Measurements from ENCODE around the gene PTPN7. TPM values are rescaled to one million over a fixed set of nuclear protein-coding genes. Genes with fewer than 3 reads are reported as not detected.

PTPN7 gene
- total and polyA plus RNA-seq, 2 of the 13 experiments (the other 11 are each of a cell fraction or from before 2014, with no cell fraction given), result not detected

DNA sequence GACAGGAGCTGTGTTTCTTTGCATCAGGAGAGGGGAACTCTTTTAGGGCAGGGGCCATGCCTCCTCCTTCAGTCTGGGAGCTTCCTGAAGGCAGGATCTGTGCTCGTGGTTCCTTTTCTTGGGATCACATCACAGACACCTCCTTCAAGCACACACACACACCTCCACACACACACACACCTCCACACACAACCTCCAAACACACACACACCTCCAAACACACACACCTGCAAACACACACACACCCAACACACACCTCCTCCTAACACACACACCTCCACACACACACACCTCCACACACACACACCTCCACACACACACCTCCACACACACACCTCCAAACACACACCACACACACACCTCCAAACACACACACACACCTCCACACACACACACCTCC is 43.7 kb upstream of the PTPN7 start:
- Histone ChIP-seq H3K4me3 (replicated peaks in 1 of 3; ENCODE audit: insufficient read depth in 1 of 3, low read depth in 2 of 3, low read length in 3 of 3) (no peak overlapping the region), H3K4me1 (ENCODE audit: insufficient read depth, low read length) (no peaks in the 10 kb centered on the region), H2AFZ (ENCODE audit: low read length) (no peak overlapping the region), H3K36me3 (replicated peaks in 1 of 2; ENCODE audit: control insufficient read depth in 1 of 2, insufficient read depth in 2 of 2, low read length in 2 of 2) (no peaks in the 10 kb centered on the region), H3K79me2 (ENCODE audit: insufficient read depth, low read length) (no peaks in the 10 kb centered on the region), H3K27ac (ENCODE audit: extremely low read length, insufficient read depth, low read length) (no peak overlapping the region), H3K9me3 (ENCODE audit: low read length) (no peaks in the 10 kb centered on the region), H4K20me1 (ENCODE audit: insufficient read depth, low read length) (no peaks in the 10 kb centered on the region), H3K9ac (ENCODE audit: insufficient read depth, low read depth, low read length) (no peak overlapping the region), H3K4me2 (ENCODE audit: low read depth, low read length) (no peak overlapping the region), H3K27me3 (ENCODE audit: control insufficient read depth in 1 of 2, insufficient read depth in 2 of 2, low read length in 2 of 2) (peaks cover 2 to 11% of the 10 kb centered on the region in 2 experiments; a peak in 3 of 5 replicates)
- no peak for FAIRE-seq
- in situ Hi-C loops (cut with HindIII; ENCODE audit: extremely low pct_ligation_motif_present, low pct_unique_long_range_greater_than_20kb) (no loop called here), intact Hi-C loops (cut with micrococcal nuclease; ENCODE audit: unreplicated experiment) (no loop called here)
- no peak for ATAC-seq
- ChIA-PET POLR2A (no interaction called here), CTCF (ENCODE audit: low intra/inter-chr PET ratio, low total read pairs) (no interaction called here)
- DNase-seq (ENCODE audit: low spot score), result no peak
- no TSS peak for BruUV-seq (replicated peaks)
- 0% methylated on average over 1 of the region's 1 CpG for WGBS (ENCODE audit: low lambda C conversion rate)
- TF ChIP-seq ZNF260 (CRISPR knock-in tag; IDR thresholded peaks at IDR 0.05; ENCODE audit: borderline replicate concordance, low read depth), result no peak
- TF ChIP-seq, protein P1, sequence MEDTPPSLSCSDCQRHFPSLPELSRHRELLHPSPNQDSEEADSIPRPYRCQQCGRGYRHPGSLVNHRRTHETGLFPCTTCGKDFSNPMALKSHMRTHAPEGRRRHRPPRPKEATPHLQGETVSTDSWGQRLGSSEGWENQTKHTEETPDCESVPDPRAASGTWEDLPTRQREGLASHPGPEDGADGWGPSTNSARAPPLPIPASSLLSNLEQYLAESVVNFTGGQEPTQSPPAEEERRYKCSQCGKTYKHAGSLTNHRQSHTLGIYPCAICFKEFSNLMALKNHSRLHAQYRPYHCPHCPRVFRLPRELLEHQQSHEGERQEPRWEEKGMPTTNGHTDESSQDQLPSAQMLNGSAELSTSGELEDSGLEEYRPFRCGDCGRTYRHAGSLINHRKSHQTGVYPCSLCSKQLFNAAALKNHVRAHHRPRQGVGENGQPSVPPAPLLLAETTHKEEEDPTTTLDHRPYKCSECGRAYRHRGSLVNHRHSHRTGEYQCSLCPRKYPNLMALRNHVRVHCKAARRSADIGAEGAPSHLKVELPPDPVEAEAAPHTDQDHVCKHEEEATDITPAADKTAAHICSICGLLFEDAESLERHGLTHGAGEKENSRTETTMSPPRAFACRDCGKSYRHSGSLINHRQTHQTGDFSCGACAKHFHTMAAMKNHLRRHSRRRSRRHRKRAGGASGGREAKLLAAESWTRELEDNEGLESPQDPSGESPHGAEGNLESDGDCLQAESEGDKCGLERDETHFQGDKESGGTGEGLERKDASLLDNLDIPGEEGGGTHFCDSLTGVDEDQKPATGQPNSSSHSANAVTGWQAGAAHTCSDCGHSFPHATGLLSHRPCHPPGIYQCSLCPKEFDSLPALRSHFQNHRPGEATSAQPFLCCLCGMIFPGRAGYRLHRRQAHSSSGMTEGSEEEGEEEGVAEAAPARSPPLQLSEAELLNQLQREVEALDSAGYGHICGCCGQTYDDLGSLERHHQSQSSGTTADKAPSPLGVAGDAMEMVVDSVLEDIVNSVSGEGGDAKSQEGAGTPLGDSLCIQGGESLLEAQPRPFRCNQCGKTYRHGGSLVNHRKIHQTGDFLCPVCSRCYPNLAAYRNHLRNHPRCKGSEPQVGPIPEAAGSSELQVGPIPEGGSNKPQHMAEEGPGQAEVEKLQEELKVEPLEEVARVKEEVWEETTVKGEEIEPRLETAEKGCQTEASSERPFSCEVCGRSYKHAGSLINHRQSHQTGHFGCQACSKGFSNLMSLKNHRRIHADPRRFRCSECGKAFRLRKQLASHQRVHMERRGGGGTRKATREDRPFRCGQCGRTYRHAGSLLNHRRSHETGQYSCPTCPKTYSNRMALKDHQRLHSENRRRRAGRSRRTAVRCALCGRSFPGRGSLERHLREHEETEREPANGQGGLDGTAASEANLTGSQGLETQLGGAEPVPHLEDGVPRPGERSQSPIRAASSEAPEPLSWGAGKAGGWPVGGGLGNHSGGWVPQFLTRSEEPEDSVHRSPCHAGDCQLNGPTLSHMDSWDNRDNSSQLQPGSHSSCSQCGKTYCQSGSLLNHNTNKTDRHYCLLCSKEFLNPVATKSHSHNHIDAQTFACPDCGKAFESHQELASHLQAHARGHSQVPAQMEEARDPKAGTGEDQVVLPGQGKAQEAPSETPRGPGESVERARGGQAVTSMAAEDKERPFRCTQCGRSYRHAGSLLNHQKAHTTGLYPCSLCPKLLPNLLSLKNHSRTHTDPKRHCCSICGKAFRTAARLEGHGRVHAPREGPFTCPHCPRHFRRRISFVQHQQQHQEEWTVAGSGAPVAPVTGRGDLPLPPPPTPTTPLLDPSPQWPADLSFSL (CRISPR knock-in tag; IDR thresholded peaks at IDR 0.05), result peak; percentile 89
